Type B pancreatic cell (in vitro differentiated cells): ENCODE results near the gene MOSPD2. TPM values are rescaled to one million over a fixed set of nuclear protein-coding genes. Genes with fewer than 3 reads are reported as not detected.

ENCODE experiments used
- DNase-seq: peaks from one replicate; pipeline ENCODE4 v3.0.0; 2021; ENCODE audit warnings: mixed read lengths; ENCODE audit not compliant: unreplicated experiment; ENCODE audit errors: extremely low spot score
- H3K27ac Mint-ChIP-seq: 2 replicates; pipeline ENCODE4 v1.8.0; 2021; ENCODE audit warnings: mild to moderate bottlenecking, mixed read lengths
- H3K27me3 Mint-ChIP-seq: 2 replicates; pipeline ENCODE4 v1.8.0; 2021; ENCODE audit warnings: mixed read lengths
- H3K36me3 Mint-ChIP-seq: 2 replicates; pipeline ENCODE4 v1.8.0; 2021; ENCODE audit warnings: mixed read lengths
- H3K4me1 Mint-ChIP-seq: one replicate; pipeline ENCODE4 v1.8.0; 2021; ENCODE audit warnings: mixed read lengths; ENCODE audit not compliant: unreplicated experiment
- H3K4me3 Mint-ChIP-seq: 2 replicates; pipeline ENCODE4 v1.8.0; 2021; ENCODE audit warnings: mild to moderate bottlenecking, mixed read lengths
- H3K9me3 Mint-ChIP-seq: 2 replicates; pipeline ENCODE4 v1.8.0; 2021; ENCODE audit warnings: mixed read lengths
- total RNA-seq: library from RNA; stranded (reverse); gene quantifications from 2 replicates; pipeline ENCODE4 v1.2.1, GENCODE V29; 2021; ENCODE audit warnings: low replicate concordance
- TF ChIP-seq, protein P1 (sequence below): fragments of 200-600 bp; sonication (generic); conservative IDR thresholded peaks from 2 replicates; pipeline ENCODE4 v1.5.0; 2021; ENCODE audit warnings: antibody characterized with exemption, mild to moderate bottlenecking

MOSPD2 gene
- total RNA-seq, 1 donor from 2014 or later = 12.1 TPM

DNA sequence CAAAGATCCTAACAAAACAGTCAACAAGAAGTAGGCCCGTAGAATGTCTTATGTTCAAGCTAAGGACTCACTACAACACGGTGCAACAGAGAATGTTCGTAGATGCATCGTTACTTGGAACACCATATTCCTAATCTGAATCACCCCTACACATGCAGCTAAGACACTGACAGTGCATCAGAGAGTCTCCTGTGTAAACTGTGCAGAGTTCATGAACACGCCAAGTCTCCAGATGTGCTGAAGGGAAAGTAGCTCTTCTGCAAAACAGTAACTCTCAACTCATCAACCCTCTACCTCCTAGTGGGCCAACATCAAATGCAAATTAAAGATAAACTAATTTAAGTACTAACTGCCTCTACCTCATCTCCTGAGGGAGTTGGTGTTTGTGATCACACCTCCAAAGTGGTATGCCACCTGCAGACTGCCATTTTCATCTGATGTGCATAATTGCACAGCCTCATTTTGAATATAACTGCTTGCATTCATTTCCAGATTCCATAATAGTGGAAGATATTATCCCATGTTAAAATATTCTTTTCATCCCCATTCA, 73.5 kb downstream of the MOSPD2 start:
- TF ChIP-seq, protein P1, sequence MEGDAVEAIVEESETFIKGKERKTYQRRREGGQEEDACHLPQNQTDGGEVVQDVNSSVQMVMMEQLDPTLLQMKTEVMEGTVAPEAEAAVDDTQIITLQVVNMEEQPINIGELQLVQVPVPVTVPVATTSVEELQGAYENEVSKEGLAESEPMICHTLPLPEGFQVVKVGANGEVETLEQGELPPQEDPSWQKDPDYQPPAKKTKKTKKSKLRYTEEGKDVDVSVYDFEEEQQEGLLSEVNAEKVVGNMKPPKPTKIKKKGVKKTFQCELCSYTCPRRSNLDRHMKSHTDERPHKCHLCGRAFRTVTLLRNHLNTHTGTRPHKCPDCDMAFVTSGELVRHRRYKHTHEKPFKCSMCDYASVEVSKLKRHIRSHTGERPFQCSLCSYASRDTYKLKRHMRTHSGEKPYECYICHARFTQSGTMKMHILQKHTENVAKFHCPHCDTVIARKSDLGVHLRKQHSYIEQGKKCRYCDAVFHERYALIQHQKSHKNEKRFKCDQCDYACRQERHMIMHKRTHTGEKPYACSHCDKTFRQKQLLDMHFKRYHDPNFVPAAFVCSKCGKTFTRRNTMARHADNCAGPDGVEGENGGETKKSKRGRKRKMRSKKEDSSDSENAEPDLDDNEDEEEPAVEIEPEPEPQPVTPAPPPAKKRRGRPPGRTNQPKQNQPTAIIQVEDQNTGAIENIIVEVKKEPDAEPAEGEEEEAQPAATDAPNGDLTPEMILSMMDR = no peak
- no peak overlapping the region for H3K27ac Mint-ChIP-seq

DNA sequence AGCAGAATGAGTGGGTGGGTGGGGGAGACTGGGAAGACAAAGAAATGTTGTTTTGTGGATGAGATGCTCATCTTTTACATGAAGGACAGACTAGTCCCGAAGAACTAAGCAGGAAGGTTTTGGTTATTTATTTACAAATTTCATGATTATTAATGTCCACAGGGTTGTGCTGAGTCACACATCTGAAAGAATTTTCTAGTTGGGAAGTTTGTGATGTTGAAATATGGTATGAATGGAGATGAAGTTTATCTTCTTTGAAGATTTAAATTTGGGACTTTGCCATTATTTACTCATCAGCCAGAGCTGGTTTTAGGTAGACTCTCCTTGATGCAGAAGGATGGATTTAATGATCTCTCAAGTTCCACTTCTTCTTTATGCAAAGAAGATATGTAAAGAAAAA, 75.5 kb downstream of the MOSPD2 start:
- Mint-ChIP-seq H3K27me3 (no peaks in the 10 kb centered on the region), H3K36me3 (no peaks in the 10 kb centered on the region), H3K27ac (no peak overlapping the region), H3K4me3 (no peak overlapping the region), H3K9me3 (no peaks in the 10 kb centered on the region), H3K4me1 (no peaks in the 10 kb centered on the region)
- DNase-seq = no peak
- TF ChIP-seq, protein P1 = no peak

More for the DNA sequence above, 73.5 kb downstream of the MOSPD2 start:
- DNase-seq = no peak
- Mint-ChIP-seq H3K27me3 (no peaks in the 10 kb centered on the region), H3K4me1 (no peaks in the 10 kb centered on the region), H3K9me3 (no peaks in the 10 kb centered on the region), H3K4me3 (no peak overlapping the region), H3K36me3 (no peaks in the 10 kb centered on the region)

DNA sequence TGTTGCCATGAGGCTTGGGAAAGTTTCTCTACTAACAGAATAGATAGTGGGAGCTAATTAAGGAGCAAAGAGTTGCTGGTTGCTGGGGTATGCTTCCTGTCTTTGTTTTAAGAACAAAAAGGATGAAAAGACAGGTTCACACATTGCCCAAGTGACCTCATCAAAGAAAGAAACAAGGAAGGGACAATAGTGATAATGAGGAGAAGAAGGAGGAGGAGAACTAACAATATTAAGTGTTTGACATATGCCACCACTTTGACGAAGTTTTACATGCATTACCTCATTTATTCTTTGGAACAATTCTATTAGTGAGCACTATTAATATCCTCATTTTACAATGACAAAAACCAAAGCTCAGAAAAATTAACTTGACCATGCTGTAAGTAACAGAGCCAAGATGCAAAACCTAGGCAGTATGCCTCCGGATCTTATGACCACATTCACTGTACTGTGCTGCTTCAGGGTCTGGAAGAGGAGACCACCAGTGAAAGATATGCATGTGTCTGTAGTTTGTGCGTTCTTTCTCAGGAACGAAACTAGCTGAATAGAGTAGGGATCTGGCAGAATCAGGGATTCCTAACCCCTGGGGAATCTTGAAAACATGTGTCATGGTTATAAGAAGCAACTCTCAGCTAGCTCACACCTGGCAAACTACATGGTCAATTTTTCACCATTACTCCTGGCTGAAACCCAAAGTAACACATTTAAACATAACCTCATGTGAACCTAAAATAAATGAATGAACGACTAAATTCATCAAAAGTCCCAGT, 83.8 kb downstream of the MOSPD2 start:
- no peaks in the 10 kb centered on the region for H3K4me1 Mint-ChIP-seq
- H3K27me3 Mint-ChIP-seq = no peaks in the 10 kb centered on the region
- H3K36me3 Mint-ChIP-seq = no peaks in the 10 kb centered on the region

DNA sequence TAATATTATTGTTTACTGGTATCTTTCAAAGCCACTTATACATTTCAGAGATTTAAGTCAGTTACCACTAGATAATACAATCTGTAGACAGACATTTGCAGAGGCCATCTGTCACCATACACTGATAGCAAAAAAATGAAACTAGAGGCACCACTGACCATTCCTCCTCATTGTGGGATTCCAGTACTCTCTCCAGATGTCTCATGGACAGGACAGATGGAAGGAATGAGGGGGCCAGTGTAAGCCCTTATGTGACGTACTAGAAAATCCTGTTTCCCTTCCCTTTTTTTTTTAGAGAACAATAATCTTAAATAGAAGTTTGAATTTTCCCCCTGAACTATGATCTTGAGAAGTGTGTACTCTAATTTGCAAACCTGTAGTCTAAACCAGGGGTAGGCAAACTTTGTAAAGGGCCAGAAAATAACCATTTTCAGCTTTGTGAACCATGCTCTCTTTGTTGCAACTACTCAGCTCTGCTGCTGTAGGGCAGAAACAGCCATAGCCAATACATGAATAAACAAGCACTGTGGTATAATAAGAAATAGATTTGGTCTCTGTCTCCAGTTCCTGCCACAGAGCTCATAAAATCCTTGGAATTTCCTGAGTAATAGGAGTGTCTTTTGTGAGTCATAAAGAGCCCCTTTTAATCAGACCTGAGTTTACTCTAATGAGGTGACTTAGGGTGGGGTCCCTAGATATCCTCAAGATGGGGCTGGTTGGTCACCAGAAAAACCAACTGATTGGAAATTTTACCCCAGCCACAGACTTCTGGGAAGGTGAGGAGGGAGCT, 90.4 kb downstream of the MOSPD2 start:
- DNase-seq = no peak
- no peaks in the 10 kb centered on the region for H3K9me3 Mint-ChIP-seq

More for the DNA sequence above, 83.8 kb downstream of the MOSPD2 start:
- TF ChIP-seq, protein P1 = no peak
- H3K9me3 Mint-ChIP-seq = peaks cover 3% of the 10 kb centered on the region
- DNase-seq = no peak
- H3K4me3 Mint-ChIP-seq = no peak overlapping the region
- no peak overlapping the region for H3K27ac Mint-ChIP-seq

DNA sequence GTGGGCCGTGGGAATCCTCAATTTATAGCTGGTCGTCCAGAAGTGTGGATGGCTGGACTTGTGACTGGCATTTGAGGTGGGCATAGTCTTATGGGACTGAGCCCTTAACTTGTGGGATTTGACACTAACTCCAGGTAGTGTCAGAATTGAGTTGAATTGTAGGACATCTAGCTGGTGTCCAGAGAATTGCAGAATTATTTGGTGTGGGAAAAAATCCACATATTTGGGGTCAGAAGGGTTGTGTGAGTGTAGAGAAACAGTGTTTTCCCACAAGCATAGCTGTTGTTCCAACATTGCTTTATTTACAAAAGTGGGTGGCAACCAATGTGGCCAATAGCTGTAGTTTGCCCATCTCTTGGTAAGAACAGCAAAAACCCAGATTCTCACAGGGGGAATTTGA, 91.3 kb downstream of the MOSPD2 start:
- H3K4me3 Mint-ChIP-seq = no peak overlapping the region
- H3K4me1 Mint-ChIP-seq = no peaks in the 10 kb centered on the region
- no peak overlapping the region for H3K27ac Mint-ChIP-seq
- no peaks in the 10 kb centered on the region for H3K27me3 Mint-ChIP-seq
- H3K9me3 Mint-ChIP-seq = no peaks in the 10 kb centered on the region
- DNase-seq = no peak
- TF ChIP-seq, protein P1 = no peak
- H3K36me3 Mint-ChIP-seq = no peaks in the 10 kb centered on the region

More for the DNA sequence above, 90.4 kb downstream of the MOSPD2 start:
- Mint-ChIP-seq H3K4me3 (no peak overlapping the region), H3K27me3 (no peaks in the 10 kb centered on the region), H3K36me3 (no peaks in the 10 kb centered on the region), H3K27ac (no peak overlapping the region), H3K4me1 (no peaks in the 10 kb centered on the region)
- TF ChIP-seq, protein P1 = no peak

Other genes starting within 250 kb of the MOSPD2 start
- 3.9 and 12.0 TPM in 2 replicates for gene FANCB, start 352 bp upstream of the MOSPD2 start, total RNA-seq